ENCODE measurements around the gene CNBP.

- TF ChIP-seq, protein P1, sequence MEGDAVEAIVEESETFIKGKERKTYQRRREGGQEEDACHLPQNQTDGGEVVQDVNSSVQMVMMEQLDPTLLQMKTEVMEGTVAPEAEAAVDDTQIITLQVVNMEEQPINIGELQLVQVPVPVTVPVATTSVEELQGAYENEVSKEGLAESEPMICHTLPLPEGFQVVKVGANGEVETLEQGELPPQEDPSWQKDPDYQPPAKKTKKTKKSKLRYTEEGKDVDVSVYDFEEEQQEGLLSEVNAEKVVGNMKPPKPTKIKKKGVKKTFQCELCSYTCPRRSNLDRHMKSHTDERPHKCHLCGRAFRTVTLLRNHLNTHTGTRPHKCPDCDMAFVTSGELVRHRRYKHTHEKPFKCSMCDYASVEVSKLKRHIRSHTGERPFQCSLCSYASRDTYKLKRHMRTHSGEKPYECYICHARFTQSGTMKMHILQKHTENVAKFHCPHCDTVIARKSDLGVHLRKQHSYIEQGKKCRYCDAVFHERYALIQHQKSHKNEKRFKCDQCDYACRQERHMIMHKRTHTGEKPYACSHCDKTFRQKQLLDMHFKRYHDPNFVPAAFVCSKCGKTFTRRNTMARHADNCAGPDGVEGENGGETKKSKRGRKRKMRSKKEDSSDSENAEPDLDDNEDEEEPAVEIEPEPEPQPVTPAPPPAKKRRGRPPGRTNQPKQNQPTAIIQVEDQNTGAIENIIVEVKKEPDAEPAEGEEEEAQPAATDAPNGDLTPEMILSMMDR (conservative IDR thresholded peaks at IDR 0.05): no peak
- TF ChIP-seq ZFX (IDR thresholded peaks at IDR 0.05): no peak
Observed at GRCh38 chr3:129224984-129225393, 41.3 kb upstream of the CNBP start.

Measured in C4-2B (cell line).